Effector memory CD4-positive, alpha-beta T cell (primary cell): Measurements from ENCODE around the gene SAMMSON.

Experiments used
- DNase-seq, 3 donors: peaks; one replicate each; pipeline ENCODE4 v3.0.0-alpha.2; 2020
- H3K27ac ChIP-seq: 2 replicates; pipeline ENCODE4 v1.7.0; 2013; ENCODE audit warnings: mild to moderate bottlenecking, low read length, moderate library complexity; ENCODE audit not compliant: insufficient read depth, poor library complexity, severe bottlenecking
- H3K27me3 ChIP-seq: replicated peaks from 2 replicates; pipeline ENCODE4 v1.7.0; 2013; ENCODE audit warnings: mild to moderate bottlenecking, low read length; ENCODE audit not compliant: insufficient read depth, control insufficient read depth, poor library complexity, severe bottlenecking
- H3K36me3 ChIP-seq: 2 replicates; pipeline ENCODE4 v1.7.0; 2013; ENCODE audit warnings: mild to moderate bottlenecking, low read length, moderate library complexity; ENCODE audit not compliant: control insufficient read depth, insufficient read depth
- H3K4me1 ChIP-seq: 2 replicates; pipeline ENCODE4 v1.7.0; 2013; ENCODE audit warnings: low read length, mild to moderate bottlenecking; ENCODE audit not compliant: control insufficient read depth, insufficient read depth, poor library complexity, severe bottlenecking
- H3K4me3 ChIP-seq: 2 replicates; pipeline ENCODE4 v1.7.0; 2013; ENCODE audit warnings: low read length, low read depth, mild to moderate bottlenecking; ENCODE audit not compliant: insufficient read depth, poor library complexity, severe bottlenecking
- H3K9me3 ChIP-seq: 2 replicates; pipeline ENCODE4 v1.7.0; 2013; ENCODE audit warnings: mild to moderate bottlenecking, low read length, moderate library complexity; ENCODE audit not compliant: control insufficient read depth
- total RNA-seq, 3 donors: gene quantifications; one replicate each; lab custom pipeline; 2026; lab: John Stamatoyannopoulos, UW

The SAMMSON gene
- 0 reads per million in 3 donors for total RNA-seq

- Histone ChIP-seq H3K4me1 (no peaks in the 10 kb centered on the region), H3K27me3 (no peaks in the 10 kb centered on the region), H3K9me3 (no peaks in the 10 kb centered on the region), H3K36me3 (no peaks in the 10 kb centered on the region), H3K27ac (no peak within 1 kb of the TSS), H3K4me3 (no peak within 1 kb of the TSS)
- no peak for DNase-seq
These were observed at the start of gene SAMMSON for GRCh38 chr3:69999140-70000027. Gene SAMMSON (plus strand): TSS chr3:69999733.

GRCh38 chr3:69951616-69952015 lies 47.9 kb upstream of the SAMMSON start:
- Histone ChIP-seq H3K4me1 (no peaks in the 10 kb centered on the region), H3K9me3 (no peaks in the 10 kb centered on the region), H3K4me3 (no peak overlapping the region), H3K27ac (no peak overlapping the region), H3K36me3 (no peaks in the 10 kb centered on the region), H3K27me3 (no peaks in the 10 kb centered on the region)
- DNase-seq = no peak

- Histone ChIP-seq H3K27ac (no peak overlapping the region), H3K4me3 (no peak overlapping the region), H3K9me3 (no peaks in the 10 kb centered on the region), H3K4me1 (no peaks in the 10 kb centered on the region), H3K27me3 (no peaks in the 10 kb centered on the region), H3K36me3 (no peaks in the 10 kb centered on the region)
- DNase-seq = no peak
These were observed 40.0 kb upstream of the SAMMSON start for GRCh38 chr3:69959581-69959980.

- H3K36me3 ChIP-seq = no peaks in the 10 kb centered on the region
These were observed 37.7 kb upstream of the SAMMSON start for GRCh38 chr3:69961706-69962439.

GRCh38 chr3:69963643-69964042 lies 35.9 kb upstream of the SAMMSON start:
- H3K9me3 ChIP-seq = no peaks in the 10 kb centered on the region
- no peaks in the 10 kb centered on the region for H3K27me3 ChIP-seq
- no peaks in the 10 kb centered on the region for H3K4me1 ChIP-seq
- no peak overlapping the region for H3K27ac ChIP-seq
- no peak overlapping the region for H3K4me3 ChIP-seq
- DNase-seq = no peak
- no peaks in the 10 kb centered on the region for H3K36me3 ChIP-seq

More at GRCh38 chr3:69961706-69962439, 37.7 kb upstream of the SAMMSON start:
- no peak overlapping the region for H3K4me3 ChIP-seq
- H3K9me3 ChIP-seq = no peaks in the 10 kb centered on the region
- H3K4me1 ChIP-seq = no peaks in the 10 kb centered on the region
- H3K27me3 ChIP-seq = no peaks in the 10 kb centered on the region
- DNase-seq = no peak
- no peak overlapping the region for H3K27ac ChIP-seq

GRCh38 chr3:69967156-69967555 lies 32.4 kb upstream of the SAMMSON start:
- DNase-seq = no peak
- no peak overlapping the region for H3K27ac ChIP-seq
- no peaks in the 10 kb centered on the region for H3K4me1 ChIP-seq
- no peak overlapping the region for H3K4me3 ChIP-seq
- H3K36me3 ChIP-seq = no peaks in the 10 kb centered on the region
- no peaks in the 10 kb centered on the region for H3K27me3 ChIP-seq
- H3K9me3 ChIP-seq = no peaks in the 10 kb centered on the region

- H3K27ac ChIP-seq = no peak overlapping the region
- no peaks in the 10 kb centered on the region for H3K4me1 ChIP-seq
- H3K4me3 ChIP-seq = no peak overlapping the region
- DNase-seq = no peak
- no peaks in the 10 kb centered on the region for H3K36me3 ChIP-seq
- no peaks in the 10 kb centered on the region for H3K9me3 ChIP-seq
- H3K27me3 ChIP-seq = no peaks in the 10 kb centered on the region
These were observed 28.7 kb upstream of the SAMMSON start for GRCh38 chr3:69970827-69971226.

- no peak overlapping the region for H3K27ac ChIP-seq
- no peaks in the 10 kb centered on the region for H3K27me3 ChIP-seq
- no peak for DNase-seq
- H3K4me1 ChIP-seq = no peaks in the 10 kb centered on the region
- H3K4me3 ChIP-seq = no peak overlapping the region
- H3K9me3 ChIP-seq = no peaks in the 10 kb centered on the region
- H3K36me3 ChIP-seq = no peaks in the 10 kb centered on the region
These were observed 26.9 kb upstream of the SAMMSON start for GRCh38 chr3:69972672-69973071.

GRCh38 chr3:69976021-69976420 lies 23.5 kb upstream of the SAMMSON start:
- no peaks in the 10 kb centered on the region for H3K4me1 ChIP-seq
- no peaks in the 10 kb centered on the region for H3K36me3 ChIP-seq
- no peaks in the 10 kb centered on the region for H3K9me3 ChIP-seq
- H3K27ac ChIP-seq = no peak overlapping the region
- H3K4me3 ChIP-seq = no peak overlapping the region
- H3K27me3 ChIP-seq = no peaks in the 10 kb centered on the region
- DNase-seq = no peak
